GM10847 (cell line): ENCODE measurements around the gene RPGR.

Experiments used
- POLR2A ChIP-seq: IDR thresholded peaks from 2 replicates; pipeline ENCODE4 v1.6.1; 2011; ENCODE audit not compliant: insufficient read length; ENCODE audit errors: extremely low read depth

Gene RPGR

GRCh38 chrX:38327007-38327774, at the start of gene RPGR:
Gene RPGR (minus strand): TSS chrX:38327509. CDS start chrX:38327367, 142 bp downstream.
- peak; percentile 33 for TF ChIP-seq POLR2A

- TF ChIP-seq POLR2A, result no peak
Measured at GRCh38 chrX:38376747-38377146, 49.4 kb upstream of the RPGR start.

- TF ChIP-seq POLR2A, result no peak
Measured at GRCh38 chrX:38375891-38376290, 48.6 kb upstream of the RPGR start.

GRCh38 chrX:38374431-38374830, 47.1 kb upstream of the RPGR start:
- no peak for TF ChIP-seq POLR2A

- TF ChIP-seq POLR2A, result no peak
Measured at GRCh38 chrX:38371641-38372040, 44.3 kb upstream of the RPGR start.

GRCh38 chrX:38368774-38369173, 41.5 kb upstream of the RPGR start:
- no peak for TF ChIP-seq POLR2A

- TF ChIP-seq POLR2A, result no peak
Measured at GRCh38 chrX:38365954-38366353, 38.6 kb upstream of the RPGR start.

- no peak for TF ChIP-seq POLR2A
Measured at GRCh38 chrX:38363046-38363445, 35.7 kb upstream of the RPGR start.

- no peak for TF ChIP-seq POLR2A
Measured at GRCh38 chrX:38357747-38358673, 30.7 kb upstream of the RPGR start.

- no peak for TF ChIP-seq POLR2A
Measured at GRCh38 chrX:38356401-38356800, 29.1 kb upstream of the RPGR start.

GRCh38 chrX:38352362-38352761, 25.1 kb upstream of the RPGR start, which contains the start of gene OTC:
Gene OTC (plus strand): TSS chrX:38352604. CDS start chrX:38352697, 93 bp downstream.
- TF ChIP-seq POLR2A, result no peak

GRCh38 chrX:38351346-38351745, 24.0 kb upstream of the RPGR start:
- no peak for TF ChIP-seq POLR2A

- TF ChIP-seq POLR2A, result no peak
Measured at GRCh38 chrX:38347136-38347535, 19.8 kb upstream of the RPGR start.

GRCh38 chrX:38346150-38346549, 18.8 kb upstream of the RPGR start:
- TF ChIP-seq POLR2A, result no peak

GRCh38 chrX:38342853-38343778, 15.8 kb upstream of the RPGR start:
- TF ChIP-seq POLR2A, result no peak
